Nephron (organoid): ENCODE results near the gene GALNTL6.

Source experiments
- H3K27ac Mint-ChIP-seq, 3 experiments: 2 replicates each; pipeline ENCODE4 v1.8.0; 2020; ENCODE audit warnings: mixed read lengths in 3 of 3, mild to moderate bottlenecking in 2 of 3, moderate library complexity in 1 of 3
- H3K27me3 Mint-ChIP-seq: 2 replicates; pipeline ENCODE4 v1.8.0; 2021; ENCODE audit warnings: low read depth, mild to moderate bottlenecking, moderate library complexity, mixed read lengths
- H3K36me3 Mint-ChIP-seq: 2 replicates; pipeline ENCODE4 v1.8.0; 2020; ENCODE audit warnings: low read depth, mixed read lengths
- H3K4me1 Mint-ChIP-seq: 2 replicates; pipeline ENCODE4 v1.8.0; 2020; ENCODE audit warnings: mixed read lengths
- H3K4me3 Mint-ChIP-seq, 3 experiments: 2 replicates each; pipeline ENCODE4 v1.8.0; 2020; ENCODE audit warnings: mild to moderate bottlenecking in 3 of 3, mixed read lengths in 3 of 3, moderate library complexity in 2 of 3
- H3K9me3 Mint-ChIP-seq: 2 replicates; pipeline ENCODE4 v1.8.0; 2020; ENCODE audit warnings: mixed read lengths
- TF ChIP-seq, protein P1 (sequence below), 3 experiments: fragments of 200-600 bp; sonication (generic); IDR thresholded peaks; one replicate each; pipeline ENCODE4 v1.5.0; 2021; ENCODE audit warnings: antibody characterized with exemption in 3 of 3; ENCODE audit not compliant: unreplicated experiment in 3 of 3

The GALNTL6 gene

DNA sequence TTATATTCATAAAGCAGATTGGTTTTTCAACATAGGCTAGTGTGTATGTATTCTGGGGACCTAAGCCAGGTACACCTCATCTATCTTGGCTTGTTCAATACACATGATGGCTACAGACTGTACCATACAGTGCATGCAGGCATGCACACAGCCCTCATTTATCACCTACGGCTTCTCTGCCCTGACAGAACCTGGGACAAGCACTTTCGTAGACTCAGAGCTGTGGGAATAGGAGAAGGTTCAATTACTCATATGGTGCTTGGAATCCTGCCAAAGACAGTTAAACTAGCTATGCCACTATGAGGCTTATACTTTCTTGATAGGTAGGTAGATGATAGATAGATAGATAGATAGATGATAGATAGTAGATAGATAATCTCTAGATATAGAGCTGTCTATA, 457.2 kb downstream of the GALNTL6 start:
- H3K27me3 Mint-ChIP-seq, result peaks cover 3% of the 10 kb centered on the region
- no peaks in the 10 kb centered on the region for H3K36me3 Mint-ChIP-seq
- no peak overlapping the region for H3K27ac Mint-ChIP-seq
- H3K9me3 Mint-ChIP-seq, result peaks cover 2% of the 10 kb centered on the region
- no peaks in the 10 kb centered on the region for H3K4me1 Mint-ChIP-seq
- TF ChIP-seq, protein P1, sequence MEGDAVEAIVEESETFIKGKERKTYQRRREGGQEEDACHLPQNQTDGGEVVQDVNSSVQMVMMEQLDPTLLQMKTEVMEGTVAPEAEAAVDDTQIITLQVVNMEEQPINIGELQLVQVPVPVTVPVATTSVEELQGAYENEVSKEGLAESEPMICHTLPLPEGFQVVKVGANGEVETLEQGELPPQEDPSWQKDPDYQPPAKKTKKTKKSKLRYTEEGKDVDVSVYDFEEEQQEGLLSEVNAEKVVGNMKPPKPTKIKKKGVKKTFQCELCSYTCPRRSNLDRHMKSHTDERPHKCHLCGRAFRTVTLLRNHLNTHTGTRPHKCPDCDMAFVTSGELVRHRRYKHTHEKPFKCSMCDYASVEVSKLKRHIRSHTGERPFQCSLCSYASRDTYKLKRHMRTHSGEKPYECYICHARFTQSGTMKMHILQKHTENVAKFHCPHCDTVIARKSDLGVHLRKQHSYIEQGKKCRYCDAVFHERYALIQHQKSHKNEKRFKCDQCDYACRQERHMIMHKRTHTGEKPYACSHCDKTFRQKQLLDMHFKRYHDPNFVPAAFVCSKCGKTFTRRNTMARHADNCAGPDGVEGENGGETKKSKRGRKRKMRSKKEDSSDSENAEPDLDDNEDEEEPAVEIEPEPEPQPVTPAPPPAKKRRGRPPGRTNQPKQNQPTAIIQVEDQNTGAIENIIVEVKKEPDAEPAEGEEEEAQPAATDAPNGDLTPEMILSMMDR (IDR thresholded peaks at IDR 0.05; ENCODE audit: unreplicated experiment in 3 of 3), result no peak
- H3K4me3 Mint-ChIP-seq, result no peak overlapping the region

DNA sequence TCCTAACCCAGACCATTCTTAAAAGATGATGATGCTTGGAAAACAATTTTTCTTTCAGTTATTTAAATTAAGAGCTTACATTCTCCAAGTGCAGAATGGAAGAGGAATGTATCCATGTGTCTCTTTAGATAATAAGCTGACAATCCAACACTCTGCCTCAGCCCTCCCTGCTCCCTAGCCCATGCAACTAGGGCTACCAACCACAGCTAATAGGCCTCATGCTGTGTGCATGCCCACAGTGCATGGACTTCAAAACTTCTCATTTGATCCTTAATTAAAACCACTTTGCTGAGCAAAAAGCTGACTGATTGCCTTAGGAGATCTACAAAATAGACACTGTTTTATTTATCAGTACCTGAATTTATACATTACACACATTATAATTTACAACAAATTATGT, 473.9 kb downstream of the GALNTL6 start:
- H3K9me3 Mint-ChIP-seq, result no peaks in the 10 kb centered on the region
- H3K27me3 Mint-ChIP-seq, result no peaks in the 10 kb centered on the region
- H3K27ac Mint-ChIP-seq, result no peak overlapping the region
- H3K4me3 Mint-ChIP-seq, result no peak overlapping the region
- no peaks in the 10 kb centered on the region for H3K36me3 Mint-ChIP-seq
- TF ChIP-seq, protein P1 (IDR thresholded peaks at IDR 0.05; ENCODE audit: unreplicated experiment in 3 of 3), result no peak
- no peaks in the 10 kb centered on the region for H3K4me1 Mint-ChIP-seq

DNA sequence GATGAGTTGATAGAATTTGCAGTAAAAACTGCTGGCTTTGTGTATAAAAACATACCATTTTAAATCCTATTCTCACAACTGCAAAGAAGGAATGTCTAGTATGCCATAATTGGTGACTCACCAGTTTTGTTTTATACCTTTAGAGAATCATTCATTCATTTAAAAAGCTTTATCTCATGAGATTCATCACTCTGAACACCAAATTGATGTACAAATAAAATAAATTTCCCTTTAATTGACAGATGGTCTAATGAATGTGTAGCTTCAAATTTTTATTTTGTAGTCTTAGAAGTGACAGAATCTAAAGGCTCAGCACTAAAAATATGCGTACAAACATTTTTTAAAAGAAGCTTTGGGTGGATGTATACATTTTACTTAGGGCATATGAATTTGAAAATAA, 492.5 kb downstream of the GALNTL6 start:
- no peak overlapping the region for H3K4me3 Mint-ChIP-seq
- H3K27me3 Mint-ChIP-seq, result peaks cover 3% of the 10 kb centered on the region
- peaks cover 10% of the 10 kb centered on the region for H3K9me3 Mint-ChIP-seq

DNA sequence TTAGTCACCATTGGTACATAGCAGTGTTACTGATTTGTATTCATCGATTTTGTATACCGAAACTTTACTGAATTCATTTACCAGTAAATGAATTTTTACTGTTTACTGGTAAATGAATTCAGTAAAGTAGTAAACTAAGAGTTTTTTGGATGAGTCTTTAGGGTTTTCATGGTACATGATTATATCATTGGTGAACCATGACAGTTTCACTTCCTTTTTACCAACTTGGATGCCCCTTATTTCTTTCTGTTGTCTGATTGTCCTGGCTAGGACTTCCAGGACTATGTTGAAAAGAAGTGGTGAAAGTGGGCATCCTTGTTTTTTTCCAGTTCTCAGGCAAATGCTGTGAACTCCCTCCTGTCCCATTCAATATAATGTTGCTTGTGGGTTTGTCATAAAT, 494.9 kb downstream of the GALNTL6 start:
- Mint-ChIP-seq H3K4me3 (no peak overlapping the region), H3K4me1 (no peaks in the 10 kb centered on the region), H3K36me3 (no peaks in the 10 kb centered on the region), H3K27ac (no peak overlapping the region), H3K9me3 (peaks cover 10% of the 10 kb centered on the region), H3K27me3 (peaks cover 2% of the 10 kb centered on the region)
- TF ChIP-seq, protein P1 (IDR thresholded peaks at IDR 0.05; ENCODE audit: unreplicated experiment in 3 of 3), result no peak

More for the DNA sequence above, 492.5 kb downstream of the GALNTL6 start:
- Mint-ChIP-seq H3K27ac (no peak overlapping the region), H3K36me3 (no peaks in the 10 kb centered on the region), H3K4me1 (no peaks in the 10 kb centered on the region)
- TF ChIP-seq, protein P1 (IDR thresholded peaks at IDR 0.05; ENCODE audit: unreplicated experiment in 3 of 3), result no peak

DNA sequence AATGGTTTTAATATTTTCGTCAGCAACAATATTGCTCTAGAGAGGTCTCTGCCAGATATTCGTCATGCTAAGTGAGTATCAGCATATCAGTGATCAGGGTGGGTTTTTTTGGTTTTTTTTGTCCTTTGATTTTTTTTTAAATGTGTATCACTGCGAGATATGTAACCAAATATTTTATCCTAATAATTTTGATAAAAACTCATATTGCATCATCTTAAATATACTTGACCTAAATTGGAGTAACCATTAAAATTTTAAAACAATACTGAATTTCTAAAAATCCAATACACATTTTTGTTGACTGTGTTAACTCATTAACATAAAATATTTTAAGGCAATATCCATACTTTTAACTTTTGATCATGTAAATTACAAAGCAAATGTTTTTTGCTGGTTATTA, 498.5 kb downstream of the GALNTL6 start:
- Mint-ChIP-seq H3K4me3 (no peak overlapping the region), H3K27me3 (no peaks in the 10 kb centered on the region), H3K36me3 (no peaks in the 10 kb centered on the region), H3K4me1 (no peaks in the 10 kb centered on the region), H3K9me3 (peaks cover 10% of the 10 kb centered on the region), H3K27ac (no peak overlapping the region)
- TF ChIP-seq, protein P1 (IDR thresholded peaks at IDR 0.05; ENCODE audit: unreplicated experiment in 3 of 3), result no peak

DNA sequence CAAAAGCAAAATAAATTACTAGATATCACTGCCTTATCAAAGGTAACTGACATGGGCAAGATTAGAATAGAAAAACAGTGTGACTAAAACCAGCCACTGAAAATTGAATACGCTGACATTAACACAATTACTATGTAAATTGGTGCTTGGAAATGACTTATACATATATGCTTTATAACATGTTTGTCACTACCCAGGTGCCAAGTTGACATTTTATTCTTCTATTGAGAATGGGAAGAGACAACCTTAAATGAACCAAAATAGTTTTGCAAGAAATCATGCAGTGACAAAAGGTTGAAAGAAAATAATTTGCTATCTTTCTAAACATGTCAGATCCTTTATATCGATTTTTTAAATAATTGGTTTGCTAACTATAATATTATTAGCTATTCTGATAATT, 510.1 kb downstream of the GALNTL6 start:
- Mint-ChIP-seq H3K27me3 (no peaks in the 10 kb centered on the region), H3K36me3 (no peaks in the 10 kb centered on the region), H3K27ac (no peak overlapping the region), H3K9me3 (no peaks in the 10 kb centered on the region), H3K4me1 (no peaks in the 10 kb centered on the region), H3K4me3 (no peak overlapping the region)
- TF ChIP-seq, protein P1 (IDR thresholded peaks at IDR 0.05; ENCODE audit: unreplicated experiment in 3 of 3), result no peak
